OCI-M2 (cell line): Measurements from ENCODE around the gene UCN.
"Not testable (repeated sequence)": the region's sequence is repeated elsewhere in the genome, so short reads cannot be mapped to it uniquely, and the experiment has no call there.

Experiments
- DNase-seq: peaks from one replicate; lab custom pipeline; 2025; ENCODE audit not compliant: unreplicated experiment; lab: John Stamatoyannopoulos, UW

Gene UCN

GRCh38 chr2:27285481-27285880 is 22.8 kb downstream of the UCN start:
- no peak for DNase-seq

- DNase-seq, result no peak
These were observed 23.2 kb downstream of the UCN start for GRCh38 chr2:27284996-27285395.

GRCh38 chr2:27282892-27283291 is 25.4 kb downstream of the UCN start:
- DNase-seq, result no peak

GRCh38 chr2:27281855-27282559 is 26.2 kb downstream of the UCN start, which contains the start of gene TRIM54:
Gene TRIM54 (plus strand): TSS chr2:27282429. CDS start chr2:27282732, 303 bp downstream.
- no peak for DNase-seq

- no peak for DNase-seq
These were observed 26.8 kb downstream of the UCN start for GRCh38 chr2:27281442-27281841.

GRCh38 chr2:27280826-27281225 is 27.4 kb downstream of the UCN start:
- no peak for DNase-seq

GRCh38 chr2:27278010-27278409 is 30.2 kb downstream of the UCN start:
- DNase-seq, result no peak

GRCh38 chr2:27275211-27276150 is 32.8 kb downstream of the UCN start, which contains the start of gene DNAJC5G:
Gene DNAJC5G (plus strand): TSS chr2:27275433. CDS start chr2:27276729, 1,296 bp downstream.
- no peak for DNase-seq

- not testable (repeated sequence) for DNase-seq
These were observed 35.4 kb downstream of the UCN start for GRCh38 chr2:27272537-27273522.

GRCh38 chr2:27271631-27272340 is 36.5 kb downstream of the UCN start:
- DNase-seq, result no peak

GRCh38 chr2:27270670-27271069 is 37.6 kb downstream of the UCN start:
- no peak for DNase-seq

- no peak for DNase-seq
These were observed 38.1 kb downstream of the UCN start for GRCh38 chr2:27270131-27270530.

- not testable (repeated sequence) for DNase-seq
These were observed 39.9 kb downstream of the UCN start for GRCh38 chr2:27268296-27268695.

- DNase-seq, result no peak
These were observed 42.7 kb downstream of the UCN start for GRCh38 chr2:27265536-27265870.

- DNase-seq, result no peak
These were observed 43.3 kb downstream of the UCN start for GRCh38 chr2:27264753-27265535.

GRCh38 chr2:27264253-27264752 is 43.9 kb downstream of the UCN start:
- no peak for DNase-seq

- no peak for DNase-seq
These were observed 44.7 kb downstream of the UCN start for GRCh38 chr2:27263287-27264252.
